Spinal cord (tissue), 10 donors: ENCODE data around the gene RGMB. TPM values are rescaled to one million over a fixed set of nuclear protein-coding genes. Genes with fewer than 3 reads are reported as not detected.

ENCODE experiments used
- DNase-seq, 6 donors: peaks; one replicate each; pipeline versions ENCODE4 v3.0.0 to v3.0.0-alpha.2; 2013 to 2015; ENCODE audit warnings: low spot score in 6 of 6, low read depth in 4 of 6
- H3K27ac ChIP-seq: one replicate; pipeline ENCODE4 v1.5.1; 2013; ENCODE audit warnings: low read depth, low read length, control low read depth
- H3K27me3 ChIP-seq: one replicate; pipeline ENCODE4 v1.6.1; 2013; ENCODE audit warnings: low read length; ENCODE audit not compliant: control insufficient read depth, insufficient read depth
- H3K36me3 ChIP-seq: one replicate; pipeline ENCODE4 v1.6.1; 2013; ENCODE audit warnings: low read length; ENCODE audit not compliant: control insufficient read depth, insufficient read depth
- H3K4me1 ChIP-seq: one replicate; pipeline ENCODE4 v1.6.1; 2013; ENCODE audit warnings: low read length; ENCODE audit not compliant: control insufficient read depth, insufficient read depth
- H3K4me3 ChIP-seq: one replicate; pipeline ENCODE4 v1.5.1; 2013; ENCODE audit warnings: low read depth, low read length, control low read depth
- H3K9me3 ChIP-seq: one replicate; pipeline ENCODE4 v1.6.1; 2013; ENCODE audit warnings: low read length; ENCODE audit not compliant: control insufficient read depth, insufficient read depth
- WGBS: methylation state at CpG from one replicate; pipeline ENCODE4 v1.1.5; 2013; ENCODE audit warnings: missing lambda C conversion rate; ENCODE audit not compliant: insufficient coverage; 5-methylcytosine and 5-hydroxymethylcytosine counted together
- polyA plus RNA-seq, 2 donors: library from polyadenylated mRNA; unstranded; fragments of 120-200 nt; gene quantifications; one replicate each; pipeline ENCODE4 v1.2.1, GENCODE V29; 2013; ENCODE audit not compliant: insufficient read length in 2 of 2
- total RNA-seq, 2 donors: library from RNA; depleted of rRNA in 1 of 2; stranded (reverse); fragments of 120-200 nt in 1 of 2; fragments of >200 nt in 1 of 2; gene quantifications; one replicate each; pipeline versions ENCODE4 v1.2.3 to v1.2.4, GENCODE V29; 2013 to 2014
- donor health status: healthy.

Gene RGMB
- total and polyA plus RNA-seq, 4 donors, result 30.1 to 57.9 (median 40.8) TPM

DNA sequence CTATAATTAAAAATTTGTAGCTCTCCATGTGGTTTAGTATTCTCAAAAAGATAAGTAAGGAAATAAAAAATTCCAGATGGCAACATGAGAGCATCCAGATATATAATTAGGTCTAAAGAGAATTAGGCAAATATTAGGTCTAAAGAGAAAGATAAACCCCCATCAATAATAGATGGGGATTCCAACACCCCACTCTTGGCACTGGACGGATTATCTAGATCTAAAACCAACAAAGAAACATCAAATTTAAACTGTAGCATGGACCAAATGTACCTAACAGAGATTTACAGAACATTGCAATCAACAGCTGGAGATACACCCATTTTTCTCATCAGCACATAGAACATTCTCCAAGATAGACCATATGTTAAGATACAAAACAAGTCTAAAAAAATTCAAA, 31.6 kb downstream of the RGMB start:
- no peaks in the 10 kb centered on the region for H3K36me3 ChIP-seq
- DNase-seq, result no peak
- 0% methylated on average over 1 of the region's 1 CpG for WGBS

DNA sequence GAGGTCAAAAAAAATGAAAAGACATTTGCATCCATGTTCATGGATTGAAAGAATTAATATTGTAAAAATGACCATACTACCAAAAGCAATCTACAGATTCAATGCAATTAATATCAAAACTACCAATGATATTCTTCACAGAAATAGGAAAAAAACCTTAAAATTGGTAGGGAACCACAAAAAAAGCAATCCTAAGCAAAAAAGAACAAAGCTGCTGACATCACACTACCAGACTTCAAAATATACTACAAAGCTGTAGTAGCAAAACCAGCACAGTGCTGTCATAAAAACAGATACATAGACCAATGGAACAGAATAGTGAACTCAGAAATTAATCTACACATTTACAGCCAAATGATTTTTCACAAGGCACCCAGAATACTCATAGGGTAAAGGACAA, 34.3 kb downstream of the RGMB start:
- Histone ChIP-seq H3K36me3 (no peaks in the 10 kb centered on the region), H3K27ac (no peak overlapping the region), H3K27me3 (no peaks in the 10 kb centered on the region), H3K4me3 (no peak overlapping the region), H3K9me3 (peaks cover 12% of the 10 kb centered on the region), H3K4me1 (no peaks in the 10 kb centered on the region)
- no peak for DNase-seq

More for the DNA sequence above, 31.6 kb downstream of the RGMB start:
- H3K9me3 ChIP-seq, result peaks cover 12% of the 10 kb centered on the region
- H3K4me1 ChIP-seq, result no peaks in the 10 kb centered on the region
- H3K4me3 ChIP-seq, result no peak overlapping the region
- H3K27me3 ChIP-seq, result no peaks in the 10 kb centered on the region
- no peak overlapping the region for H3K27ac ChIP-seq

DNA sequence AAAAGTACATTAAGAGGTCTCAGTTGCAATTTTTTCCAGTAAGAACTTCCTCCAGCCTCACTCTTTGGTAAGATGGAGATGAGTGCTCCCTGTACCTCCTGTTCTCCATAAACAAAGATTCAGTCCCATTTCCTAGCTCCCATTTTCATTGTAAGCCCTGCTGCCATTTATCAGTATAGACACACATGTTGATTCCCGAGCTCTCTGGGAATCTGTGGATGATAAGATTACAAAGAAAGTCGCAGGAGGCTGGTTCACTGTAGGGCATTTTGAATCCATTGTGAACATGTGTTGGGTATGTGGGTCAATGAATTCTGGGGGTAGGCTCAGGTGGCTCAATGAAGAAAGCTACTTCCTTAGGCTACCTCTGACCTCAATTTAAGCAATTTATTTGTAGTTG, 36.7 kb downstream of the RGMB start:
- Histone ChIP-seq H3K4me1 (no peaks in the 10 kb centered on the region), H3K9me3 (peaks cover 12% of the 10 kb centered on the region), H3K27ac (no peak overlapping the region), H3K4me3 (no peak overlapping the region), H3K36me3 (no peaks in the 10 kb centered on the region), H3K27me3 (no peaks in the 10 kb centered on the region)
- no peak for DNase-seq
- WGBS, result 100% methylated on average over 1 of the region's 2 CpGs

DNA sequence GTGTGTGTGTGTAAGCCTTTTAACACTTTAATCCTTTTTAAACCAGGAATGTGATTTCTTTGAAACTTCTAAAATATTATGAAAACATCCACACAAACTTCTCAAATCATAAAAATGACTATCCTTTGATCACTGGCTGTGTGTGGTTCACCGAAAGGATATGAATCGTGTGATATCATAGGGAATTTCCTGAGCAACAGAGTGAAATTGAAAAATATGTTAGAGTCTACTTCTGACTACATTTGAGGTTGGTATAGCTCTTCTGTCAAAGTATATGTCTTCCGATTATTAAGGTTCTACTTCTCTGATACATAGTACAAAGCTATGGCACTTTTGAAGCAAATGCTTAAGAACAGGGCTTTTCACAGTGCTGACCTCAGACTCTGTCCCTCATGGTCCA, 40.3 kb downstream of the RGMB start:
- no peaks in the 10 kb centered on the region for H3K27me3 ChIP-seq
- H3K4me3 ChIP-seq, result no peak overlapping the region
- no peak overlapping the region for H3K27ac ChIP-seq
- DNase-seq, result no peak
- WGBS, result 83% methylated on average over 1 of the region's 3 CpGs
- no peaks in the 10 kb centered on the region for H3K4me1 ChIP-seq
- H3K9me3 ChIP-seq, result no peaks in the 10 kb centered on the region
- no peaks in the 10 kb centered on the region for H3K36me3 ChIP-seq

- Histone ChIP-seq H3K4me1 (no peaks in the 10 kb centered on the region), H3K9me3 (no peaks in the 10 kb centered on the region), H3K4me3 (no peak overlapping the region), H3K27ac (no peak overlapping the region), H3K27me3 (no peaks in the 10 kb centered on the region), H3K36me3 (no peaks in the 10 kb centered on the region)
- no peak for DNase-seq
- WGBS, result 77% methylated on average over 5 of the region's 6 CpGs
Observed at GRCh38 chr5:98816582-98817222, 43.2 kb downstream of the RGMB start.

DNA sequence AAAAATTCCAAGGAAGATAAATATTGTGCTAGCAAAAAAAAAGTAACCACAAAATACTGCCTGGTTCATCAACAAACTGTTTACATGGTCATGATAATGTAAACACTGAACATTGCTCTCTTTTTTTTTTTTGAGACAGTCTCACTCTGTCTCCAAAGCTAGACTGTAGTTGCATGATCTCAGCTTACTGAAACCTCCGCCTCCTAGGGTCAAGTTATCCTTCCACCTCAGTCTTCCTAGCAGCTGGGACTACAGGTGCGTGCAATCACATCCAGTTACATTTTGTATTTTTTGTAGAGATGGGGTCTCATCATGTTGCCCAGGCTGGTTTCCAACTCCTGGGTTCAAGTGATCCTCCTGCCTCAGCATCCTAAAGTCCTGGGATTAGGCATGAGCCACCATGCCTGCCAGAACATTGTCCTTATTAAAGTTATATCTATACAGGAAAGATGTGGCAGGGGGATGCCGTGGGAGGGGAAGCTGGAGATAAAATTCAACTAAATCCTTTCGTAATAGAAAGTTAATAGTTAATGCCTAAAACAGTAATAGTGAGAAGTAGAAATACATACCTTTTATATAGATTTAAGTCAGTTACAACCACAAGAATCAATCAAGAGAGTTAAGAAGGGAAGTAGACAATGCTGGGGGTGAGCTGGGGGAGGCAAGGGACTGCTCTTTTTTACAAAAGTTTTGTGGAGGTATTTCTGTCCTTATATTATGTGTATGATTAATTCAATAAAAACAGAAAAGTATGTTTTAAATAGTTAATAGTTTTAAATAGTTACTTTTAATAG, 52.3 kb downstream of the RGMB start:
- no peaks in the 10 kb centered on the region for H3K36me3 ChIP-seq
- WGBS, result no CpG with 5 or more reads among the region's 4 CpGs
- H3K27ac ChIP-seq, result no peak overlapping the region
- no peak for DNase-seq
- H3K4me3 ChIP-seq, result no peak overlapping the region
- peaks cover 2% of the 10 kb centered on the region for H3K9me3 ChIP-seq
- no peaks in the 10 kb centered on the region for H3K4me1 ChIP-seq
- H3K27me3 ChIP-seq, result no peaks in the 10 kb centered on the region

- Histone ChIP-seq H3K27ac (no peak overlapping the region), H3K27me3 (no peaks in the 10 kb centered on the region), H3K9me3 (peaks cover under 1% of the 10 kb centered on the region), H3K36me3 (no peaks in the 10 kb centered on the region), H3K4me3 (no peak overlapping the region), H3K4me1 (no peaks in the 10 kb centered on the region)
- WGBS, result 0% methylated on average over 1 of the region's 1 CpG
- peak; percentile 4 to 80 (median 24) for DNase-seq
Observed at GRCh38 chr5:98827161-98827560, 53.7 kb downstream of the RGMB start.

DNA sequence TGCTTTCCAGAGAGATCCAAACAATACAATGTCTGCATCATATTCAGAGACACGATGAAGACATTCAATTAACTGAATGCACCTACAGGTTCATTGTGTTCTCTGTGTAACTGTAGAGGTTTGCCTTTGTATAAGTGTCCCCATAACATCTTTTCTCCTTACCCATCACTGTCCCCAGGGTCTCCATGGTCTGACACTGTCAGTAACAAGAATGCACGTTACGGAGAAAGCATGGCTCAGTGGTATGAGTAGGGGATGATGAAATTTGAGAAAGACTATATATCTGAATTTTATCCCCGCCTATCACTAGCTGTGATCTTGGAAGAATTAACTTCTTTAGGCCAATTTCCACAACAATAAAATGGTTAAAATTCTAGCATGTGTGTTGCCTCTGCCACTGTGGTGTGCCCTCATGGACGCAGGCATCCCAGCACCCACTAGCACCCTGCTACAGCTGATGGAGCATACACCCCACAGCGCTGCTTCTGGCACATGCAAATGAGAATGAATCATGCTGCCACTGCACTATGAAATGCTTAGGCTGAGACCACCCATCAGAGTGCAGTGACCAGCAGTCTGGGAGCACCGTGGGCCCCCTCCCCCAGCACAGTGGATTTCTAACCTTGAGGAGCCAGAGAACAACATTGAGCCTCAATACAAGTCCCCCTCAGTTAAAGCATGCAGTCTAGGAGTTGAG, 54.3 kb downstream of the RGMB start:
- Histone ChIP-seq H3K36me3 (no peaks in the 10 kb centered on the region), H3K27ac (no peak overlapping the region), H3K4me3 (no peak overlapping the region), H3K27me3 (no peaks in the 10 kb centered on the region), H3K9me3 (no peaks in the 10 kb centered on the region), H3K4me1 (no peaks in the 10 kb centered on the region)
- DNase-seq, result no peak
- 62% methylated on average over 3 of the region's 7 CpGs for WGBS

DNA sequence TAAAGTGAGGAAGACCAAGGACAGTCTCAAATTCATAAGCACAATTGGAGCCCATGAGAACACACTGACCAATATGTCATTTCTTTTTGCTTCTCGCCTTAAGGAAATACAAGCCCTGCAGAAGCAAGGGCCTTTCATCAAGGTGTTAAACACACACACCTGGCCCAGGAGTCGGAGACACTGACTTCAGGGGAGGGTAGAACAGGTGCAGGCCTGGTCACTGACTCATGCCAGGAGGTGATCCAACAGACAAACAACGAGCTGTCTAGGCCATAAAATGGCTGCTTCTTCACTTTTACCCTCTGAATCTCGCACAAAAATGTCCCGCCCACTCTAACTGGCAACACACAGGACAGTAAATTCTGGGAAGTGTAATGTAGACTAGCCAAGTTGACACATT, 62.7 kb downstream of the RGMB start:
- 90% methylated on average over 2 of the region's 5 CpGs for WGBS
- Histone ChIP-seq H3K27ac (no peak overlapping the region), H3K4me1 (no peaks in the 10 kb centered on the region), H3K4me3 (no peak overlapping the region), H3K36me3 (no peaks in the 10 kb centered on the region), H3K27me3 (no peaks in the 10 kb centered on the region), H3K9me3 (no peaks in the 10 kb centered on the region)
- DNase-seq, result no peak
